ENCODE data around the gene IGF2BP3.
A peak's percentile ranks its signal among the peaks of the same experiment; 100 is the strongest.

IGF2BP3 gene

DNA sequence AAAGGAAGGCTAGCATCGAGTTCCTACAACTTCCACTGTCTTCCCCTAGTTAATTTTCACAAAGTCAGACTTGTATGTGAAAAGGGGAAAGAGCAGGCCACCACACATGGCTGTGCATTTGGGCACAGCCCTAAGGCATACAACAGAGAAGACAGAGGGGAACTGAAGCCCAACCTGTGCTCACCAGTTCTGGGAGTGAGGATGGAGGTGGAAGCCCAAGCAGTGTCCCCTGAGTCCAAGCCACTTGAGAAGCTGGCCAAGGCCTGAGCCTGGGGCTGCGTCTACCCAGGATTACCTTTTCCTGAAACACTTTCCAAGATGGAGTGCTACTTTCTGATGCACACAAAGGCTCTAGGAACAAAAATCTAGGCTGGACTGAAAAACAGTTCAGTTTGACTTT lies 203.4 kb downstream of the IGF2BP3 start:
- H4K20me1 ChIP-seq = no peaks in the 10 kb centered on the region
- no peak overlapping the region for H3K4me2 ChIP-seq
- H3K36me3 ChIP-seq = no peaks in the 10 kb centered on the region

DNA sequence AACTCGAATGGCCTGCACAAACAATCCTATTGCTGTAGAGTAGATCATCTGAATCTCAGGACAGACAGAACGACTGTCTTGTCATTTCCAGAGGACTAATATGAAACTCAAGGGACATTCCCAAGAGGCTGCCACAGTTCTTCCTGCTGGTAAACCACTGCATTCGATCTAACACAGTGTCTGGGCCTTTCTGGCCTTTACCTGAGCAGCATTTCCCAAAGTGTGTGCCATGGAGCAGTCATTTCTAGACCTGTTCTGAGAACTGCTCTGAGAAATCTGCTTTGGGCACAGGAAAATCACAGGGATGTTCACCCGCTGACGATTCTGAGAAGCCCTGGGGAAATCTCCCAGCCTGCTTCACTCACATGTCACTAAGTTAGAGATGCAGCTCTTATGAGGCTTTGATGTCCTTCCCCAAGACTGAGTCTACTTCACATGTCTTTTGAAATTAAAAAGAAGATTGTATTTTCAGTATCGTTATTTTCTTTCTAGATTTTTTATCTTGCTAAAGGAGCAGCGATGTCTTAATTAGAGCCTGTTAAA lies 205.3 kb downstream of the IGF2BP3 start:
- no peak for TF ChIP-seq Cebpa-rat (IDR thresholded peaks at IDR 0.05)
- Histone ChIP-seq H3K36me3 (no peaks in the 10 kb centered on the region), H3K27ac (no peak overlapping the region), H3K4me2 (peak overlapping the region; percentile 72), H4K20me1 (no peaks in the 10 kb centered on the region), H3K4me3 (no peak overlapping the region), H3K9me3 (no peaks in the 10 kb centered on the region), H3K27me3 (no peaks in the 10 kb centered on the region), H3K9ac (peak overlapping the region; percentile 48; the same call in 1 of the 2 replicates), H3K4me1 (peaks cover 10% of the 10 kb centered on the region)

More for the DNA sequence above, 203.4 kb downstream of the IGF2BP3 start:
- Histone ChIP-seq H3K27ac (no peak overlapping the region), H3K4me1 (peaks cover 15% of the 10 kb centered on the region), H3K27me3 (no peaks in the 10 kb centered on the region), H3K4me3 (no peak overlapping the region), H3K9ac (no peak overlapping the region), H3K9me3 (no peaks in the 10 kb centered on the region)
- no peak for TF ChIP-seq Cebpa-rat (IDR thresholded peaks at IDR 0.05)

DNA sequence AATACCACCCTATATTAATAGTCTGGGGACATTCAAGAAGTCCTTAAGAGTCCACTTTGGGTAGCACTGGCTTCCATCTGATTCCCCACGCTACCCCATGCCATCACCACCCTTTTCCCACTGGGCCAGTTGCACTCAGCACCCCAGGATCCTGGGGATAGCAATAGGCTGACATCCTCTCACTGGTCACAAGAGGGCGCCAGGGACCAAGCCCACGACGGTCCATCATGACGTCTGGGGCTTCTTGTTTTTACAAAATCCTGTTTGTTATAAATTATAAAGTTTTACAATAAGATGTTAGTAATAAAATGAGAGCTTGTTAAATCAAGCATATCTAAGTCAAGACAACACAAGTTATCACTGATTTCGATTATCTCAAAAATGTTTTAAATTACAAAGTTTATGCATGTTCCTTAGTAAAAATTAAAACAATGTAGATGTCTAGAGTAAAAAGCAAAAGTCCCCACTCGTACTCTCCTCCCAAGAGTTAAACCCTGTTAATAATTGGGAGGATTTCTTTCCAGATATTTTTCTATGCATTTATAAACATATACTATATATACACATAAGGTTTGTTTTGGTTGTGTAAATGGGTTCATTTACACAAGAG lies 208.3 kb downstream of the IGF2BP3 start:
- H3K4me3 ChIP-seq = no peak overlapping the region
- no peaks in the 10 kb centered on the region for H3K27me3 ChIP-seq
- no peaks in the 10 kb centered on the region for H3K36me3 ChIP-seq
- TF ChIP-seq Cebpa-rat (IDR thresholded peaks at IDR 0.05) = no peak
- H4K20me1 ChIP-seq = no peaks in the 10 kb centered on the region
- peaks cover 10% of the 10 kb centered on the region for H3K4me1 ChIP-seq
- no peaks in the 10 kb centered on the region for H3K9me3 ChIP-seq
- no peak overlapping the region for H3K4me2 ChIP-seq
- no peak overlapping the region for H3K9ac ChIP-seq
- no peak overlapping the region for H3K27ac ChIP-seq

DNA sequence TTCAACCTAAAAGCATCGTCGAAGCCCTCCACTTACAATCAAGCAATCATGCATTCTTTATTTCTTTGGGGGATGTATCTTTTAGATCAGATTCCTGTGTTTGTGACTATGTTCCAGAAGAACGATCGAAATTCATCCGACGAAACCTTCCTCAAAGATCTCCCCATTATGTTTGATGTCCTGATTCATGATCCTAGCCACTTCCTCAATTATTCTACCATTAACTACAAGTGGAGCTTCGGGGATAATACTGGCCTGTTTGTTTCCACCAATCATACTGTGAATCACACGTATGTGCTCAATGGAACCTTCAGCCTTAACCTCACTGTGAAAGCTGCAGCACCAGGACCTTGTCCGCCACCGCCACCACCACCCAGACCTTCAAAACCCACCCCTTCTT lies 209.9 kb downstream of the IGF2BP3 start:
- no peaks in the 10 kb centered on the region for H3K9me3 ChIP-seq
- H4K20me1 ChIP-seq = no peaks in the 10 kb centered on the region
- H3K4me1 ChIP-seq = peaks cover 10% of the 10 kb centered on the region
- H3K9ac ChIP-seq = no peak overlapping the region
- no peak overlapping the region for H3K4me2 ChIP-seq
- no peaks in the 10 kb centered on the region for H3K36me3 ChIP-seq
- H3K27ac ChIP-seq = no peak overlapping the region
- TF ChIP-seq Cebpa-rat (IDR thresholded peaks at IDR 0.05) = no peak
- no peak overlapping the region for H3K4me3 ChIP-seq
- H3K27me3 ChIP-seq = no peaks in the 10 kb centered on the region
